T-helper 1 cell treated with Interleukin-12 subunit alpha and Interleukin-12 subunit beta and Interleukin-4 antibody, amounts not matched to agents 30 μg/mL and 1 μg/mL, for 36 hours (primary cell): Measurements from ENCODE around the gene GALNT14.

Source experiments
- H3K27ac Mint-ChIP-seq: one replicate; pipeline ENCODE4 v1.8.0; 2021; ENCODE audit warnings: mild to moderate bottlenecking, mixed read lengths
- H3K27me3 Mint-ChIP-seq: one replicate; pipeline ENCODE4 v1.8.0; 2021; ENCODE audit warnings: low read depth, mixed read lengths
- H3K36me3 Mint-ChIP-seq: one replicate; pipeline ENCODE4 v1.8.0; 2021; ENCODE audit warnings: low read depth, mixed read lengths
- H3K4me1 Mint-ChIP-seq: one replicate; pipeline ENCODE4 v1.8.0; 2021; ENCODE audit warnings: low read depth, mixed read lengths
- H3K4me3 Mint-ChIP-seq: one replicate; pipeline ENCODE4 v1.8.0; 2021; ENCODE audit warnings: mild to moderate bottlenecking, moderate library complexity, mixed read lengths
- H3K9me3 Mint-ChIP-seq: one replicate; pipeline ENCODE4 v1.8.0; 2021; ENCODE audit warnings: mixed read lengths

Gene GALNT14

GRCh38 chr2:31086590-31086989 lies 51.6 kb downstream of the GALNT14 start:
- no peaks in the 10 kb centered on the region for H3K4me1 Mint-ChIP-seq
- H3K4me3 Mint-ChIP-seq, result no peak overlapping the region
- no peaks in the 10 kb centered on the region for H3K27me3 Mint-ChIP-seq
- H3K27ac Mint-ChIP-seq, result no peak overlapping the region
- H3K9me3 Mint-ChIP-seq, result no peaks in the 10 kb centered on the region
- no peaks in the 10 kb centered on the region for H3K36me3 Mint-ChIP-seq

DNA sequence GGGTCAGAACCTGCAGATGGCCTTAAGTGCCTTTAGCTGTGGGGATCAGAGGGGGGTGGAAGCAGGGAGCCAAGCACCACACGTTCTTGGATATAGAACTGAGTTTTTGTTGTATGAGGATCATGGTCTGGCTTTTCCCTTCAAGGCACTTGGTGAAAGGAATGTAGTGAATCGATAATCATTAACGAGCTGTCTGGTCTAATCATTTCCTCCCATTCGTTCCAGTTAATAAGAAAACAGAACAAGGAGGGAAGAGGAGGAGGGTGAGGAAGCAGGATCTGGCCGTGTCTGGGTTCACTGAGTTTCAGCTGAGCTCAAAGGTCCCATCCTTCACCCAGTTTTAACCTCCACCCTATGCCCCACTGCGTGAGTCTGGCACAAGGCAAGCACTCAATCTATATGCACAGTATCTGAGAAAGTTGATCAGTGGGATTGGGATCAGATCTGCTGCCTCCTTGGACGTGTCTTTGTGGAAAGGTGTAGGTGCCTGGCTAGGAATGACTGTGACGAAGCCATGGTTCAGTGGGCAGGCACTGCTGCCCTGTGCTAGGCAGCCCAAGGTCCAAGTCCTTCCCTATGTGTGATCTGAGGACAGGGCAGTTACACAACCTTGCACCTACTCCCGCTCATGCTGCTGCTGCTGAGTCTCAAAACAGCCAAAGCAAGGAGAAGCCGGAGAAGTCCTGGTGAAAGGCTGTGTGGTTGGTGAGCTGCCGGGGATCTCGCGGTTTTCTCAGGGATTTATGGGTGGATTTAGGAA lies 54.8 kb downstream of the GALNT14 start:
- Mint-ChIP-seq H3K9me3 (no peaks in the 10 kb centered on the region), H3K27ac (no peak overlapping the region), H3K4me3 (no peak overlapping the region), H3K27me3 (peaks cover 6% of the 10 kb centered on the region), H3K4me1 (no peaks in the 10 kb centered on the region), H3K36me3 (no peaks in the 10 kb centered on the region)

- Mint-ChIP-seq H3K9me3 (no peaks in the 10 kb centered on the region), H3K4me3 (no peak overlapping the region), H3K4me1 (no peaks in the 10 kb centered on the region), H3K27ac (no peak overlapping the region), H3K36me3 (no peaks in the 10 kb centered on the region), H3K27me3 (peaks cover 14% of the 10 kb centered on the region)
These were observed 56.2 kb downstream of the GALNT14 start for GRCh38 chr2:31082002-31082401.

GRCh38 chr2:31081492-31081891 lies 56.7 kb downstream of the GALNT14 start:
- Mint-ChIP-seq H3K4me1 (no peaks in the 10 kb centered on the region), H3K27me3 (peaks cover 14% of the 10 kb centered on the region), H3K36me3 (no peaks in the 10 kb centered on the region), H3K4me3 (no peak overlapping the region), H3K9me3 (no peaks in the 10 kb centered on the region), H3K27ac (no peak overlapping the region)

- no peak overlapping the region for H3K27ac Mint-ChIP-seq
- H3K27me3 Mint-ChIP-seq, result peaks cover 14% of the 10 kb centered on the region
- H3K4me3 Mint-ChIP-seq, result no peak overlapping the region
- H3K36me3 Mint-ChIP-seq, result no peaks in the 10 kb centered on the region
- H3K9me3 Mint-ChIP-seq, result no peaks in the 10 kb centered on the region
- no peaks in the 10 kb centered on the region for H3K4me1 Mint-ChIP-seq
These were observed 57.9 kb downstream of the GALNT14 start for GRCh38 chr2:31080361-31080760.

DNA sequence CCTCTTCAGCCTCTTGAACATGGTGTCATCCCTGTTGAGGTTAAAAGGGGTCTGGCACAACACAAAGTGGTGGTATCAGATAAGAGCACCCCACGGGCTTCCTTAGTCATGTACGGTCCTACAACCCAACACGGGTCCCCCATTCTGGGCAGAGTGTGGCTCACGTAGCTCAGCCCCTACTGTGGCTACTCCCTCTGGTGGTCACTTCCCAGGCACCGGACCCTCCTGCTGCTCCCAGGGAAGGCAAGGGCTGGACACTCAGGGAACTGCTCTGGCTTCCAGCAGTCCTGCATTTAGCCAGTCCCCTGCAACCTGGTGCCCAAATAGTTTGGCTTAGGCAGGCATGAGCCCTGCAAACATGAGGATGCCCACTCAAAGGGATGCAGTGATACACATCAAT lies 58.6 kb downstream of the GALNT14 start:
- no peak overlapping the region for H3K27ac Mint-ChIP-seq
- no peak overlapping the region for H3K4me3 Mint-ChIP-seq
- H3K27me3 Mint-ChIP-seq, result peaks cover 14% of the 10 kb centered on the region
- no peaks in the 10 kb centered on the region for H3K36me3 Mint-ChIP-seq
- no peaks in the 10 kb centered on the region for H3K9me3 Mint-ChIP-seq
- no peaks in the 10 kb centered on the region for H3K4me1 Mint-ChIP-seq

- no peaks in the 10 kb centered on the region for H3K4me1 Mint-ChIP-seq
- no peak overlapping the region for H3K4me3 Mint-ChIP-seq
- H3K36me3 Mint-ChIP-seq, result no peaks in the 10 kb centered on the region
- no peaks in the 10 kb centered on the region for H3K9me3 Mint-ChIP-seq
- peaks cover 14% of the 10 kb centered on the region for H3K27me3 Mint-ChIP-seq
- no peak overlapping the region for H3K27ac Mint-ChIP-seq
These were observed 59.6 kb downstream of the GALNT14 start for GRCh38 chr2:31078579-31079105.

DNA sequence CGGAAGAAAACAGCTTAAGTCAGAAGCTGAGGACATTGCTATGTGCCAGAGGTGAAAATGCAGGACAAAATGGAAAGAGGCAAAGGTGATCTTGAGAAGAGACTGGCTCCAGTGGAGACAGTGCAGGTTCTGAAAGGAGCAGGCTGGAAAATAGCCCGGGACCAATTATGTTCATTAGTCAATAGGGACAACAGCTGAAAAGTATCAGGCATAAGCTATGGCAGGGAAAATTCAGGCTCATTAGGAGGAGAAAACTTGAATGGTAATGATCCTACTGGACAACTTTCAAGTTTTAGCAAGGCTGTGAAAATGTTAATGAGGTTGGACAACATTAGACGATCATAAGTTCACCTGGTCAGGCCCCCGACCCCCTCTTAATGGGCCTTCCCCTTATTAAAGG lies 60.2 kb downstream of the GALNT14 start:
- no peak overlapping the region for H3K27ac Mint-ChIP-seq
- H3K27me3 Mint-ChIP-seq, result peaks cover 14% of the 10 kb centered on the region
- H3K4me1 Mint-ChIP-seq, result no peaks in the 10 kb centered on the region
- no peak overlapping the region for H3K4me3 Mint-ChIP-seq
- H3K36me3 Mint-ChIP-seq, result no peaks in the 10 kb centered on the region
- no peaks in the 10 kb centered on the region for H3K9me3 Mint-ChIP-seq

- H3K27ac Mint-ChIP-seq, result no peak overlapping the region
- no peaks in the 10 kb centered on the region for H3K9me3 Mint-ChIP-seq
- peaks cover 14% of the 10 kb centered on the region for H3K27me3 Mint-ChIP-seq
- no peaks in the 10 kb centered on the region for H3K4me1 Mint-ChIP-seq
- no peaks in the 10 kb centered on the region for H3K36me3 Mint-ChIP-seq
- H3K4me3 Mint-ChIP-seq, result no peak overlapping the region
These were observed 62.2 kb downstream of the GALNT14 start for GRCh38 chr2:31075941-31076590.

DNA sequence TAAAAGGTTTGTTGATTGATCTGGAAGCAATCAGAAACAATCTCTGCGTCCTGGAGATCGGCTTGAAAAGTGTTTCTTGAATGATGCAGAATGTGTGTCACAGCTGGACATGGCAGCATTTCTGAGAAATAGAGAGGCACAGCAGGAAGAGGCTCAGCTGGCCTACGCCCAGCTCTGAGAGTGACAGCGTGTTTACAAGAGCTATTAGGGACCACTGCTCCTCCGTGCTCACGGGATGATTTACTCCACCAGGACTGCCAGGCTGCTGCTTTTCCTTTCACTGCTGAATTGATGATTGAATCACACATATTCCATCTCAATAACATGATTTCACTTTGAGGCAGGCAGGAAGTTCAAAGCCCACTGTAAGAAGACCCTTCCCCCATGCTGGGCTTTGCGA lies 62.8 kb downstream of the GALNT14 start:
- Mint-ChIP-seq H3K36me3 (no peaks in the 10 kb centered on the region), H3K4me1 (no peaks in the 10 kb centered on the region)

DNA sequence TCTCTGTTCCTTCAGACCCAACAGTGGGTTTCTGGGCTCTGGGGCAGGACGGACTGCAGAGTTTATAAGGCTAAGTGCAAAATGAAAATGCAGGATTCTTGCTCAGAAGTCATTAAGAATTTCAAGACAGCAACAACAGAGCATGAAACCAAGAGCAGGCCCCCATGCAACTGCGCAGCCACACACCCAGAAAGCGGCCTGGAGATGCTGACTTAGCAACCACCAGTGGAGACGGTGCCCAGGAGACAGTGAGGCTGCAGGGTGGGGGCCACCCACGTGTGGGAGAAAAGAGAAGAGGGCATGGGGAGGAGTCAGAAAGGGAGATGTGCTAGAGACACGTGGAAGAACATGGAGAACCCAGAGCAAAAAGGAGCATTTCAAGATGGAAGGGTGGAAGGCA lies 66.5 kb downstream of the GALNT14 start:
- H3K4me3 Mint-ChIP-seq, result no peak overlapping the region

More for the DNA sequence above, 62.8 kb downstream of the GALNT14 start:
- Mint-ChIP-seq H3K27ac (no peak overlapping the region), H3K27me3 (peaks cover 14% of the 10 kb centered on the region), H3K9me3 (no peaks in the 10 kb centered on the region), H3K4me3 (no peak overlapping the region)

GRCh38 chr2:31070339-31071125 lies 67.7 kb downstream of the GALNT14 start:
- Mint-ChIP-seq H3K36me3 (no peaks in the 10 kb centered on the region), H3K9me3 (no peaks in the 10 kb centered on the region), H3K27me3 (no peaks in the 10 kb centered on the region), H3K4me3 (no peak overlapping the region), H3K27ac (no peak overlapping the region), H3K4me1 (no peaks in the 10 kb centered on the region)

More for the DNA sequence above, 66.5 kb downstream of the GALNT14 start:
- Mint-ChIP-seq H3K27me3 (no peaks in the 10 kb centered on the region), H3K4me1 (no peaks in the 10 kb centered on the region), H3K9me3 (no peaks in the 10 kb centered on the region), H3K36me3 (no peaks in the 10 kb centered on the region), H3K27ac (no peak overlapping the region)

DNA sequence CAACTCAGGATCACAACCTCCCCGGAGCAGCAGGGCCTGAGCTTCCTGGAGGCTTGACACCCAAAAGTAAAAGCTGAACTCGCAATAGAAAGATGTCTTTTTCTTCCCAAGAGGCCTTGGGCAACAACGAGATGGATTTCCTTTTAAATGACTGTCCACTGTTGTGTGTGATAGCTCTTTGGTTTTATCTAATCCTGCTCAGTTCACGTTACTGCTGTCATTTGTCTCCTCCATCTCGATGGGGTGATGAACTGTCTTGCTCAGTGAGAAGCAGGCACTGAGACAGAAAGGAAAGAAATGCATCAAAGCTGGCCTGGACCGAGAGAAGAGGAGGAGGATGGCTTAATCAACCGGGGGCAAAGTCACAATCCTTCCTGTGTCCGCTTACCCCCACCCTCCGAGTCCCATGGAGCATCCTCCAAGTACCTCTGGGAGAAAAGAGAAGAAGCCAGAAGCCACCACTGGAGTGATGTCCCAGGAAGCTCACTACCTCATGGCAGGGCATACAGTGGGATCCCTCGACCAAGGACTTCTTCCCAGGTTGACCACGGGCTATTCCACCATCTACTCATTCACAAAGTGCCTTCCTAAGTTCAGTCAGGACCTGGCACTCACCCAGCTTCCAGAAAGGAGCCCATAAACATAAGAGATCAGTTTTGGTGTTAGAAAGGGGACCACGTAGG lies 68.5 kb downstream of the GALNT14 start:
- Mint-ChIP-seq H3K9me3 (no peaks in the 10 kb centered on the region), H3K4me1 (no peaks in the 10 kb centered on the region), H3K27me3 (no peaks in the 10 kb centered on the region), H3K36me3 (no peaks in the 10 kb centered on the region), H3K27ac (no peak overlapping the region), H3K4me3 (no peak overlapping the region)

DNA sequence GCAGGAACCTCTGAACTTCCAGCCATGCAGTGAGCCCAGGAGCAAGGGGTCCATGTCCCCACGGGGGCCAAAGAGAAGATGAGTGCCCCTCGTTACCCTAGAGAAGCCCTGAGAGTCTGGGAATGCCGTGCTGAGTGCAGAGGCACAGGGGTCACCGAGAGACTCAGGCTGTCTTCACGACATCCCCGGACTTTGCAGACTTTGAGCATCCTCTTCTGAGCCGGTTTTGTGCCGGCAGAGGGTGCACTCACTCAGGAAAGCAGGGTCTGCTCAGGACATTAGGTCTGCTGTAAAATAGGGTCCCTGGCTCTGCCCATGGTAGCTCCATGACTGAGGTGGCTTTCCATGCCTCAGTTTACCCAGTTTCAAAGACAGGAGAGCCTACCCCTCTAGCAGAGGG lies 71.0 kb downstream of the GALNT14 start:
- H3K27me3 Mint-ChIP-seq, result no peaks in the 10 kb centered on the region
- no peak overlapping the region for H3K4me3 Mint-ChIP-seq
- no peaks in the 10 kb centered on the region for H3K4me1 Mint-ChIP-seq
- no peaks in the 10 kb centered on the region for H3K9me3 Mint-ChIP-seq
- no peak overlapping the region for H3K27ac Mint-ChIP-seq
- H3K36me3 Mint-ChIP-seq, result no peaks in the 10 kb centered on the region
